OCI-LY3 (cell line): ENCODE measurements around the gene CADM2.
"Not testable (repeated sequence)": the region's sequence is repeated elsewhere in the genome, so short reads cannot be mapped to it uniquely, and the experiment has no call there.

Experiments
- H2AFZ ChIP-seq: fragments of 200-600, 300-600 bp; shearing (Covaris generic); 2 replicates; pipeline ENCODE4 v1.6.0; 2014; ENCODE audit warnings: antibody characterized with exemption, low read depth, low read length
- H3K27ac ChIP-seq: fragments of 200-600, 300-600 bp; sonication (generic); 2 replicates; pipeline ENCODE4 v1.5.1; 2014; ENCODE audit warnings: mild to moderate bottlenecking, low read length, moderate library complexity, mixed read lengths
- H3K27me3 ChIP-seq: fragments of 200-600, 300-600 bp; sonication (generic); 2 replicates; pipeline ENCODE4 v1.6.1; 2014; ENCODE audit warnings: low read depth, low read length, mixed read lengths
- H3K36me3 ChIP-seq: fragments of 200-600, 300-600 bp; sonication (generic); replicated peaks from 2 replicates; pipeline ENCODE3; 2014; ENCODE audit warnings: low read depth, low read length, mixed read lengths
- H3K4me1 ChIP-seq: fragments of 300-600, 200-600 bp; sonication (generic); 2 replicates; pipeline ENCODE4 v1.6.1; 2014; ENCODE audit warnings: low read length, mixed read lengths
- H3K4me2 ChIP-seq: fragments of 200-600, 300-600 bp; sonication (generic); 2 replicates; pipeline ENCODE4 v1.6.1; 2014; ENCODE audit warnings: low read length, mixed read lengths
- H3K4me3 ChIP-seq: fragments of 300-600, 200-600 bp; sonication (generic); 2 replicates; pipeline ENCODE4 v1.5.1; 2014; ENCODE audit warnings: antibody characterized with exemption, mild to moderate bottlenecking, low read length, moderate library complexity
- H3K79me2 ChIP-seq: fragments of 300-600, 200-600 bp; shearing (Covaris generic); 2 replicates; pipeline ENCODE4 v1.6.1; 2014; ENCODE audit warnings: mild to moderate bottlenecking, low read length, mixed read lengths
- H3K9ac ChIP-seq: fragments of 300-600, 200-600 bp; shearing (Covaris generic); 2 replicates; pipeline ENCODE4 v1.6.0; 2014; ENCODE audit warnings: mild to moderate bottlenecking, low read length, moderate library complexity
- H3K9me3 ChIP-seq: fragments of 200-600, 300-600 bp; shearing (Covaris generic); 2 replicates; pipeline ENCODE4 v1.6.1; 2014; ENCODE audit warnings: low read length, mixed read lengths; ENCODE audit not compliant: insufficient read depth
- H4K20me1 ChIP-seq: fragments of 200-600, 300-600 bp; sonication (generic); 2 replicates; pipeline ENCODE4 v1.6.1; 2016; ENCODE audit warnings: low read length, mixed read lengths; ENCODE audit not compliant: insufficient read depth
- CTCF ChIP-seq: fragments of 200-600, 300-600 bp; sonication (generic); IDR thresholded peaks from 2 replicates; pipeline ENCODE4 v1.5.1; 2014; ENCODE audit warnings: antibody characterized with exemption, low read length, low read depth
- EZH2phosphoT487 ChIP-seq: fragments of 200-600 bp; shearing (Covaris generic); IDR thresholded peaks from 2 replicates; pipeline ENCODE4 v1.6.1; 2018; ENCODE audit warnings: antibody characterized with exemption, mixed run types, low read depth

The CADM2 gene

GRCh38 chr3:85502148-85502875, 543.5 kb downstream of the CADM2 start:
- no peak overlapping the region for H3K4me2 ChIP-seq

GRCh38 chr3:85504129-85504784, 545.5 kb downstream of the CADM2 start:
- not testable (repeated sequence) for H3K4me1 ChIP-seq, H3K27me3 ChIP-seq, H3K79me2 ChIP-seq, H3K9me3 ChIP-seq, H3K4me2 ChIP-seq, H3K27ac ChIP-seq, H2AFZ ChIP-seq, H3K4me3 ChIP-seq, H4K20me1 ChIP-seq, H3K36me3 ChIP-seq, H3K9ac ChIP-seq

More at GRCh38 chr3:85502148-85502875, 543.5 kb downstream of the CADM2 start:
- H3K4me3 ChIP-seq, result no peak overlapping the region
- H3K27ac ChIP-seq, result no peak overlapping the region
- H3K9me3 ChIP-seq, result no peaks in the 10 kb centered on the region
- 0 out of 2 replicates have a peak overlapping the region, but pooled peaks have one; percentile 11 for H2AFZ ChIP-seq
- H3K79me2 ChIP-seq, result no peaks in the 10 kb centered on the region
- H3K9ac ChIP-seq, result no peak overlapping the region
- no peaks in the 10 kb centered on the region for H3K27me3 ChIP-seq
- TF ChIP-seq CTCF, result no peak
- no peak for TF ChIP-seq EZH2phosphoT487
- no peaks in the 10 kb centered on the region for H3K36me3 ChIP-seq
- H3K4me1 ChIP-seq, result peaks cover 5% of the 10 kb centered on the region; the same call in 1 of the 2 replicates
- H4K20me1 ChIP-seq, result no peaks in the 10 kb centered on the region

- not testable (repeated sequence) for H3K79me2 ChIP-seq, H3K4me2 ChIP-seq, H3K27ac ChIP-seq
Measured at GRCh38 chr3:85504785-85505511, 546.2 kb downstream of the CADM2 start.

GRCh38 chr3:85507052-85507451, 548.3 kb downstream of the CADM2 start:
- not testable (repeated sequence) for H3K4me2 ChIP-seq, H3K9ac ChIP-seq, H3K4me3 ChIP-seq, H3K4me1 ChIP-seq, H3K27ac ChIP-seq, H3K79me2 ChIP-seq, H3K27me3 ChIP-seq, H4K20me1 ChIP-seq, H2AFZ ChIP-seq, H3K9me3 ChIP-seq, H3K36me3 ChIP-seq

More at GRCh38 chr3:85504785-85505511, 546.2 kb downstream of the CADM2 start:
- not testable (repeated sequence) for H3K9me3 ChIP-seq, H2AFZ ChIP-seq, H4K20me1 ChIP-seq, H3K36me3 ChIP-seq, H3K4me1 ChIP-seq, H3K27me3 ChIP-seq, H3K4me3 ChIP-seq, H3K9ac ChIP-seq

GRCh38 chr3:85508659-85509058, 549.9 kb downstream of the CADM2 start:
- no peaks in the 10 kb centered on the region for H3K9me3 ChIP-seq

More at GRCh38 chr3:85508659-85509058, 549.9 kb downstream of the CADM2 start:
- H3K79me2 ChIP-seq, result no peaks in the 10 kb centered on the region
- no peaks in the 10 kb centered on the region for H4K20me1 ChIP-seq
- H3K4me3 ChIP-seq, result no peak overlapping the region
- no peak overlapping the region for H3K9ac ChIP-seq
- H3K27me3 ChIP-seq, result no peaks in the 10 kb centered on the region
- no peak overlapping the region for H2AFZ ChIP-seq
- no peak overlapping the region for H3K4me2 ChIP-seq
- no peaks in the 10 kb centered on the region for H3K4me1 ChIP-seq
- no peaks in the 10 kb centered on the region for H3K36me3 ChIP-seq
- H3K27ac ChIP-seq, result no peak overlapping the region
- TF ChIP-seq CTCF, result no peak
- no peak for TF ChIP-seq EZH2phosphoT487
